Activated T-cell treated with anti-CD3 and anti-CD28 coated beads, Interleukin-2, amount 50 U/mL, for 4 hours (primary cell): ENCODE measurements around the gene MTRFR. TPM values are rescaled to one million over a fixed set of nuclear protein-coding genes. Genes with fewer than 3 reads are reported as not detected.

ENCODE experiments used
- ATAC-seq, 2 donors: fragments of 200-7000 bp; cut with Tn5 transposase; one replicate each; pipeline ENCODE4 v1.10.0; 2021
- DNase-seq: peaks from one replicate; pipeline ENCODE4 v3.0.0-alpha.2; 2020
- H3K27me3 Mint-ChIP-seq: one replicate; pipeline ENCODE4 v1.8.0; 2021; ENCODE audit warnings: low read depth, mixed read lengths
- H3K36me3 Mint-ChIP-seq: one replicate; pipeline ENCODE4 v1.8.0; 2022; ENCODE audit warnings: mixed read lengths; ENCODE audit not compliant: insufficient read depth
- H3K4me1 Mint-ChIP-seq: one replicate; pipeline ENCODE4 v1.8.0; 2021; ENCODE audit warnings: low read depth, mixed read lengths
- H3K4me3 Mint-ChIP-seq: one replicate; pipeline ENCODE4 v1.8.0; 2021; ENCODE audit warnings: mild to moderate bottlenecking, moderate library complexity, mixed read lengths
- H3K9me3 Mint-ChIP-seq: one replicate; pipeline ENCODE4 v1.8.0; 2021; ENCODE audit warnings: mixed read lengths
- total RNA-seq, 3 donors: library from RNA; stranded (reverse); gene quantifications; one replicate each; pipeline ENCODE4 v1.2.1, GENCODE V29; 2021

The MTRFR gene
- total RNA-seq, 3 donors from 2014 or later = 16.7 to 17.7 (median 17.4) TPM

DNA sequence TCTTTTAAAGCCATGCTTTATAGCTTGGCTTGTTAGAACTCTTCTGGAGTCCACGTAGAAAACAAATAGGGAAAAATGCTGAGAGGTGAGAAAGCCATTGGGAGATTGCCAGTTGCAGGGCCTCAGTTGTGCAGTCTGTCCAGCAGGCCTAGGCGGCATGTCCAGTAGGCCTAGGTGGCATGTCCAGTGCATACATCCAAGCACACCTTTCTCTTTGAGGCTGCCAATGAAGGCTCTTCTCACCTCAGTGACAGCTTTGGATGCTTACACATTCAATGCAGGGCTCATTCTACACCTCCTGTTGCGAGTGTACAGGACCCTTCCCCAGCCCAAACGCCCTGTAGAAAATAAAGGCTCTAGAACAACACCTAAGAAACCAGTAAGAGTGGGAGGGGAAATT is 25.4 kb downstream of the MTRFR start:
- Mint-ChIP-seq H3K9me3 (no peaks in the 10 kb centered on the region), H3K27me3 (no peaks in the 10 kb centered on the region), H3K36me3 (peaks cover 11% of the 10 kb centered on the region), H3K4me1 (peaks cover 9% of the 10 kb centered on the region), H3K4me3 (no peak overlapping the region)
- DNase-seq (no peak), ATAC-seq (no peak)

DNA sequence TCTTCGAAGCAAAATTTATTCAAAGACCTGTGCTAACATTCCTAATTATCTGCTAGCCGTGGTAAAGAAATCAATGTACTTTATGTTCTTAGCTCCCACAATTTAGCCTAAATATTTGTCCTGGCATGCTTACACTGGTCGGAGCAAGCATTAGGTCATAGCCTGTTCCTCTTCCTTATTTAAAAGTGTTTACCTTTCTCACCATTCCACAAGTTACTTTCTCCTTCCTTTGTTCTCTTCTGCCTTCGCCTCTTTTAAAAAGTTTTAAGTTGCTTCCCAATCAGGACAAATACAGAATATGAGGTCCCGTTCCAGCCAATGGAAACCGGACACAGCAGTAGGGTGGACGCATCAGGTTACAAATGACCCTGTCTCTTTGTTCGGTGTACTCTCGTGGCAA is 26.8 kb downstream of the MTRFR start:
- ATAC-seq = no peak
- Mint-ChIP-seq H3K4me1 (peaks cover 3% of the 10 kb centered on the region), H3K36me3 (peaks cover 8% of the 10 kb centered on the region), H3K4me3 (no peak overlapping the region), H3K9me3 (no peaks in the 10 kb centered on the region), H3K27me3 (no peaks in the 10 kb centered on the region)
- no peak for DNase-seq

DNA sequence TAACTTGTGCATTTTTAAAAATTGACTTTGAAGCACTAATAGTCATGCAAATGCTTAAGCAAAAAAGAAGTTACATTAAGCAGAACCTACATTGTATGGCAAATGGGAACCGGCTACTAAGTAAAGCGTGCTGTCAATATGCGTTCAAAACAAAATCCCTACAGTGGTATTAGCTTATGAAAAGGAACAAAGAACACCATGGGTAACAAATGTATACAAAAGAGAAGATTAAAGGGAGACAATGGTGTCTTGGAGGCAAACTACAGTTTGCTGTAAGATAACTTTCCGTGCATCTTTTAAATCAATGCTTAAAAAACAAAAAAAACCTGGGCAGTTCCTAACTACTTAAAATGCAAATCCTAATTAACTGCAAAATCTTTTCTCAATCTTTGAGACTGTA is 28.0 kb downstream of the MTRFR start:
- DNase-seq (no peak), ATAC-seq (no peak)
- Mint-ChIP-seq H3K36me3 (peaks cover 8% of the 10 kb centered on the region), H3K4me3 (no peak overlapping the region), H3K4me1 (no peaks in the 10 kb centered on the region), H3K27me3 (no peaks in the 10 kb centered on the region), H3K9me3 (no peaks in the 10 kb centered on the region)

DNA sequence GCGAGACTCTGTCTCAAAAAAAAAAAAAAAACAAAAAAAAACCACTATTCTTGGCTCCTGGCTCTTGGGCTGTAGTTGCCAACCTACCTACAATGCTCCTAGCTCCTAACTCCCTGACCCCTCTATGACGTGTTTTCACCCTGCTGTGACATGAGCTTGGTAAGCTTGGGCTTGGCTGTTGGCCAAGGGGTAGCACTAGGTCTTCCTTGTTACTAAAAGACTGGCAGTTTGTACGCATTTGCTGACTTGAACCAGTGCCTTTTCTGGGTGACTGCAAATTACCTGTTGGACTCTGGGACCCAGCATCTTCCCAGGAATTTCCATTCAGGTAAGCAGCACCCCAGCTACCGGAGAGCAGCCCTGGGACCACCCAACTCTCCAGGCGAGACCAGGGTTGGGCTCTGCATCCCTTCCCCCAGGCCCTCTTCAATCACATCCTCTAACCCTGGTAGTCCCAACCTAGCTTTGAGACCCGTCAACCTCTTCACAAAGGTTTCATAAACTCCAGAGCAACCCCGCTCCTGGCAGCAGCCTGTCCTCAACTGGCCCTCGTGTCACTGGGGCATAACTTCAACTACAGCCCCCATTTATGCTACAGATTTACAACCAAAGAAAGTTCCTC is 30.1 kb downstream of the MTRFR start:
- DNase-seq (no peak), ATAC-seq (no peak)
- Mint-ChIP-seq H3K4me3 (no peak overlapping the region), H3K9me3 (no peaks in the 10 kb centered on the region), H3K27me3 (no peaks in the 10 kb centered on the region), H3K36me3 (peaks cover 4% of the 10 kb centered on the region), H3K4me1 (peaks cover 5% of the 10 kb centered on the region)

DNA sequence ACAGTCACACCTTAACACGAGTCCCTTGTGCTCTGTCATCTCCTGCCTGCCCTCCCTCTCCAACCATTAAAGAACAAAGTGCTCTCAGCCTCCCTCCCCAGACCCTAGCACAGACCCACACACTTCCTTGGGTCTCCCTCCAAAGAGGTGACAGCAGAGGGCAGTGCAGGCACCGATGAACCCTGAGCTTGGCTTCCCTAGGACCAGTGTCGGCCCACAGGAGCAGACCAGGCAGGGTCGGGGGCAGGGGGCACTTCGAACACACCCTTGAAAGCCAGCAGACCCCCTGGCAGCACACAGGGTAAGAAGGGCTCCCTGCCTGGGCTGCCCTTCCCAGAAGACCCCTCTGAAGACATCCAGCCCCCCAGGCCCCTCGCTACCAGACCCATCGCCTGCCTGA is 31.4 kb downstream of the MTRFR start:
- Mint-ChIP-seq H3K27me3 (no peaks in the 10 kb centered on the region), H3K4me1 (peaks cover 14% of the 10 kb centered on the region), H3K4me3 (no peak overlapping the region), H3K36me3 (peaks cover 4% of the 10 kb centered on the region), H3K9me3 (no peaks in the 10 kb centered on the region)
- no peak for DNase-seq
- no peak for ATAC-seq

DNA sequence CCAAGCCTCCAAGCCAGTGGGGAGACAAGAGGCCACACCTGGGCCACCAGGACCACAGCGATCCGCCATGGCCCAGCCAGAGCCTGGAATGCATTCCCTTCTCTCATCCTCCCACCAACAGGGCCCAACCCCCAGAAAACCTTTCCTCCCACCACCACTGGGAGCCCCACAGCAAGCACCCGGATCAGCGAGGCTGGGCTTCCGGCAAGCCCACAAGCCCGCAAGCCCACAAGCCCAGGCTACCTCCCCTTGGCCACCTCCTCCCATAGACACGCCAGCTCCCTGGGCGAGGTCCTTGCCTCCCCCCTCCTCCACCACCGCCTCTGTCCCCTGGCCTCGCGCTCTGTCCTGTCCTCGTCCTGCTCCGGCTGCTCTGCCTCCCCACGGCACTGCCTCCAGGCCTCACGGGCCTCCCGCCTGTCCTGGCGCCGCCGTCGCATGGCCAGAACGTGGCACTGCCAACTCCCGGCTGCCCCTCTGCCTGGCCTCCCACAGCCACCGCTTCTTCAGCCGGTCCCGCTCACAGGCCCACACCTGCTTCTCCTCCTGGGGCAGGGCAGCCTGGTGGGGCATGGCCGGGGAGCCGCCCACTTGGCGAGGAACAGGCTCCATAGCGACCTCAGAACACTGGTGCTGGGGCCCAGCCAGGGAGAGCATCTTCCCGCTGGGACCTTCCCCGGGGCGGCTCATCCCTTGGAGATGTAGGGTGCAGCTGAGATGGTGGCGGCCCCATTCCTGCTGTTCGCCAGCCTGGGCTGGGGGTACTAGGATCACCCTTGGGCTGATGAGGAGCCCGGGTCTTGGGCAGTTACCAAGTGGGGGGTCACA is 32.8 kb downstream of the MTRFR start:
- H3K27me3 Mint-ChIP-seq = peaks cover 1% of the 10 kb centered on the region
- ATAC-seq (no peak), DNase-seq (no peak)
- H3K4me3 Mint-ChIP-seq = no peak overlapping the region
- H3K9me3 Mint-ChIP-seq = no peaks in the 10 kb centered on the region
- no peaks in the 10 kb centered on the region for H3K36me3 Mint-ChIP-seq
- H3K4me1 Mint-ChIP-seq = peaks cover 23% of the 10 kb centered on the region

DNA sequence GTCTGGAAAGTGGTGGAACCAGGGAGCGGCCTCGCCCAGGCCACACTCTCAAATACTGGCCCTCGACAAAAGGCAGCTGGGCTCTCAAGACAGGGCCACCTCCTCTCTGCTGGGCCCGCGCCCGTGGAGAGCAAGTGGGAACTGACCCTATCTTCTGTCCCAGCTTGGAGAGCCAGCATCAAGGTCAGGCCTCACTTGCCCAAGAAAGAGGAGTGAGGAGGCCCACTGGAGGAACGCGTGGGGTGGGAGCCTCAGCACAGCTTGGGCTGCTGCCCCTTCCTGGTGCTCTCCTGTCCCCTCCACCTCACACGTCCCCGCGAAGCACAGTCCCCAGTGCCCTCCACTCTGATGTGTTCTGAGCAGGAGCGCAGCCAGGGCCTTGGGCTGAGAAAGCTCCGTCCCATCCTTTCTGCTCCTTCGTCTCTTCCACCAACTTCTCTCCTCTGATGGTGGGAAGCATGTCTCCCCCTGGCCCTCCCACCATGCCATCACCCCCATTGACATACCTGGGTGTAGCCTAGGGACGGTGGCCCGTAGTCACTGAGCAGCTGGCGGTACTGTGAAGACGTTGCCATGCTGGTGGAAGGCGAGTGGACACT is 33.5 kb downstream of the MTRFR start:
- Mint-ChIP-seq H3K4me3 (no peak overlapping the region), H3K4me1 (peaks cover 23% of the 10 kb centered on the region), H3K27me3 (peaks cover 1% of the 10 kb centered on the region), H3K9me3 (no peaks in the 10 kb centered on the region), H3K36me3 (no peaks in the 10 kb centered on the region)
- DNase-seq (no peak), ATAC-seq (no peak)

DNA sequence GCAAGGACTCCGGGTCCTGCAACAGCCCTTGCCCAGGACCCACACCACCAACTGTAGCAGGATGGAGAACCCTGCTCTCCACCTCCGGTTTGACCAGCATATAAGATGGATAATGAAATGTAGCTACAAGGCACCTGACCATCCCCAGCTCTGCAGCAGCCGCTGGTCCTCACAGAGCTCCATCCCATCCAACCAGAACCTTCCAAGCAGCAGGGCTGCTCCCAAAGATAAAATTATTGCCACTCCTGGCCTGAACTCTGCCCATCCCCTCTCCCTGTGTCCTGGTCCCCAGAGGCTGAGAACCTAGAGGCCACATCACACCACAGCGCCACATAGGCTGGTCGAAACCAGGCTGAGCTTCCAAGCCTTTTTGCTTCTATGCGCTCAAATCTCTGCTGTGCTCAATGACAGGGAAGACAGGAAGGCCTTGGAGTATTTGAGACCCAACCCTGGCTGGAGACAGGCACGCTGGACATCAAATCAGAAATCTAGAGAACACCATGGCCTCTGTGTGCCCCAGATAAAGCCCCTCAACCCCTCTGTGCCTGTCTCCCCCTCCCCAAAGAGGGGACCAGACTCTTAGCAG is 34.2 kb downstream of the MTRFR start:
- ATAC-seq = no peak
- Mint-ChIP-seq H3K4me3 (no peak overlapping the region), H3K4me1 (peaks cover 25% of the 10 kb centered on the region), H3K36me3 (no peaks in the 10 kb centered on the region), H3K27me3 (peaks cover 1% of the 10 kb centered on the region), H3K9me3 (no peaks in the 10 kb centered on the region)
- DNase-seq = no peak

DNA sequence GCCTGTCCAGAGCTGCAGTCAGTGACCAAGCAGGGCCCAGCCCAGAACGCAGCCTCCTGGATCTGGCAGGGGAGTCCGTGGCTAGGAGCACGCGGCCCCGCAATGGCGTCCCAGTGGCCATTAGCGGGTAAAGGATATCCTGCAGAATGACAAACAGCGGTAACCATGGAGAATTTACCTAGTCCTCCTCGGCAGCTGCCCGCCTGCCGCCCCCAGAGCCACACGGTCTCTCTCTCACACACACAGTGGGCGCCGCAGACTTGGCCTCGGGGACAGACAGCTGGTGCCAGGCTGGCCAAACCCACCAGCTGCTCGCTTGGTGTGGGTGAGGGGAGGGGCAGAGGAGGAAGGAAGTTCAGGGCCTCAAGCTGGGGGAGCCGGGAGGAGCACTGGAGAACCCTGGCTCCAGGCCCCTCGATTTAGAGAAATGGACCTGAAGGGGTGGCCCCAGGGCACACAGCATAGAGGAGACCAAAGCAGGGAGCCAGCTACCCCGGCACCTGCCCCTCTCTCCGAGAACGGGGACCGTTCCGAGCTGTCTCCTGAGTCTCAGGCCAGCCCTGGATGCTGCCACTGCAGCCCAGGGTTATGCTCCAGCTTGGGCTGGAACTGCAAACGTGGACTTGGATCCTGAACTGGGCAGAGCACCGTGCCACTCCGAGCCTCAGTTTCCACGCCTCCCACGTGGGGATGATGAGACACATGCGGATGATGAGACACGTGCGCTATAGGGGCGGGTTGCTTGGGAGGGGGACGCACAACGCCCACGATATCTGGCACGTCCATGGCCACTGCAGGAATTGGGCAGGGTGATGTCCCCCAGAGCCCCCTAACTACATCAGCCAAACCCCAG is 35.0 kb downstream of the MTRFR start:
- ATAC-seq (no peak), DNase-seq (no peak)
- Mint-ChIP-seq H3K27me3 (peaks cover 1% of the 10 kb centered on the region), H3K9me3 (no peaks in the 10 kb centered on the region), H3K4me1 (peaks cover 25% of the 10 kb centered on the region), H3K4me3 (no peak overlapping the region), H3K36me3 (no peaks in the 10 kb centered on the region)

DNA sequence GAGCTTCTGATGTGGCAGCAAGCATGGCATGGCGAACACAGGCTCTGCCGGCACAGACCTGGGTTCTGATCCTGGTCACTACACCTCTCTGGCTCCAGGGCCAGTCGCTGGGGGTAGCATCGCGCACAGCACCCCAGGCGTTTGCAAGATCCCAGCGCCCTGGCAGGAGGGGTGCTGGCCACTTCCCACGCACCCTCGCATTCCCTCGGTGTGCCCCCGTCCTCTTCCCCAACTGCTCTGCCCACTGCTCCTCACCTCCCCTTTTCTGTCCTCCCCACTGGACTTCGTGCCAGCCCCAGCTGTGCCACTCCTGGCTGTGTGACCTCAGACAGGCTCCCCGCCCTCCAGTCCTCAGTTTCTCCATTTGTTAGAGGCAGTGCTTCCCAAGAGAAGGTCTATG is 35.6 kb downstream of the MTRFR start:
- Mint-ChIP-seq H3K27me3 (peaks cover 1% of the 10 kb centered on the region), H3K4me3 (peak overlapping the region; percentile 53), H3K4me1 (peaks cover 25% of the 10 kb centered on the region), H3K9me3 (no peaks in the 10 kb centered on the region), H3K36me3 (no peaks in the 10 kb centered on the region)
- DNase-seq = no peak
- no peak for ATAC-seq

DNA sequence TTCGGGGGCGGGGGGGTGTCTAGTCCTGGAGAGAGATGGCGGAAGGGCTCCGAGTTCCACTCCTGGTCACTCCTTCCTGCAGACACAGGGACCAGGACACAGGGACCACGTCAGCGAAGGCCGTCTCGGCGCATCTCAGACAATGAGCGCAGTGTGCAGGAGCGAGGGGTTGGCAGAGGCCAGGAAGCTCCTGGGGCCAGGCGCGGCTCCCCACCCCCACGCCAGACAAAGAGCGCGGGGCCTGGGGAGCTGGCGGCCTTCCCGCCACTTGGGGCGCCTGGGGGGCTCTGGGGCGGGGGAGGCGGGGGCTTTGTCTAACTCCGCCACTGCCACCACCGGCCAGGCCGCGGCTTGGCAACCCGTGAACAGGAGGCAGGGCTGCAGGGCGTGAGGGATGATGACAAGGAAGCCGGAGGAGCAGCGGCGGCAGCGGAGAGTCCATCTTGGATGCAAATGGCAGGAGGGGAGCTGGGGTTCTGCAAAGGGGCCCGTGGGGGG is 36.2 kb downstream of the MTRFR start:
- Mint-ChIP-seq H3K36me3 (no peaks in the 10 kb centered on the region), H3K4me3 (peak overlapping the region; percentile 83), H3K9me3 (no peaks in the 10 kb centered on the region), H3K27me3 (peaks cover 1% of the 10 kb centered on the region), H3K4me1 (peaks cover 25% of the 10 kb centered on the region)
- DNase-seq = no peak
- peak; percentile 3 to 5 for ATAC-seq

DNA sequence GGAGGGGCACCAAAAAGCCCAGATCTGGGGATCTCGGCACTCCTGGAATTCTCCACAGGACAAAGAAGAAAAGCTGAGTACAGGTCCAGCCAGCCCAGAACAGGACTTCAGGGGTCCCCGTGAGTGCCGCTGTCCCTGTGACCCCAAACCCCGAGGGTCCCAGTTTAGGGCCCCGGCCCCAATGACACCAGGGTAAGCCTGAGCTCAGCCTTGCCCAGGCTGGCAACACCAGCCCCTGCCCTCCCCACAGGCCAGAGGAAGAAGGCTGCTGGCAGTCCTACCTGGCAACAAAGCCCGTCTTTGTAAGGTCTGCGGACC is 36.6 kb downstream of the MTRFR start:
- peak overlapping the region; percentile 83 for H3K4me3 Mint-ChIP-seq
- H3K27me3 Mint-ChIP-seq = peaks cover 1% of the 10 kb centered on the region
- H3K4me1 Mint-ChIP-seq = peaks cover 25% of the 10 kb centered on the region
- H3K9me3 Mint-ChIP-seq = no peaks in the 10 kb centered on the region
- ATAC-seq = no peak
- no peaks in the 10 kb centered on the region for H3K36me3 Mint-ChIP-seq
- DNase-seq = no peak

DNA sequence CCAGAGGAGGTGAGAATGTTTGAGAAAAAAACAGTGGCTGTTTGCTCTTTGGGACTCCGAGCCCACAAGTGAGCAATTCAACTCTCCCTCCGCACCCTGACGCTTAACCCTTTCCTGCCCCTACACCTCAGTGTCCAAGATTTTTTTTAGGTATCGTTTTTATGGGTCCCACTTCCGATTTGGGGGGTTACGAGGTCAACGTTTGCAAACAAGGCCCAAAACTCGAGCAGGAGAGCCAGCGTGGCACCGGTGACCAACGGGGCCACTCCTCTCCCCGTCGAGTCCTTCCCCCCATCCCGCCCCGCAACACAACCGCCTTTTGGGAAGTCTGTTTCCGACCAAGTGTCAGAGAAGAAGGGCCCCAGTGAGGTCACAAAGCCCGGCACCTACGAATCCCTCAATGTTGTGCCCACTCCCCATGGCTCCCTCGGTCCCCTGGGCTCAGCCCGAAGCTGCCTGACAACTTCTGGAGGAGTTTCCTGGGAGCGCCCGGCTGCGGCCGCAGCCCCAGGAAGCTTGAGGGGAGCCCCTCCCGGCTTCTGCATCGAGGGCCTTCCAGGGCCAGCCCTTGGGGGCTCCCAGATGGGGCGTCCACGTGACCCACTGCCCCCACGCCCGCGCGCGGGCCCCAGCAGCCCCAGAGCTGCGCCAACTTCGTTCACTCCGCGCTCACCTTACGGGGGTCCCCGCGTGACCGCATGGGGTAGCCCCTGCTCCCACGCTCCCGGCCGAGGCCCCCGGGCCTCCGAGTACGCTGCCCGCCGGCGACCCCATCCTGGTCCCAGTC is 37.2 kb downstream of the MTRFR start:
- Mint-ChIP-seq H3K36me3 (no peaks in the 10 kb centered on the region), H3K27me3 (peaks cover 1% of the 10 kb centered on the region), H3K4me1 (peaks cover 25% of the 10 kb centered on the region), H3K9me3 (no peaks in the 10 kb centered on the region), H3K4me3 (peak overlapping the region; percentile 83)
- no peak for DNase-seq
- ATAC-seq = peak in 1 of 2 donors; percentile 7
